Myocyte (in vitro differentiated cells): ENCODE data around the gene ANKEF1. TPM values are rescaled to one million over a fixed set of nuclear protein-coding genes. Genes with fewer than 3 reads are reported as not detected.
"Not testable (repeated sequence)": the region's sequence is repeated elsewhere in the genome, so short reads cannot be mapped to it uniquely, and the experiment has no call there.

Experiments used
- DNase-seq: peaks from one replicate; pipeline ENCODE4 v3.0.0-alpha.2; 2012; ENCODE audit warnings: low read depth
- polyA plus RNA-seq: library from polyadenylated mRNA; unstranded; fragments of >200 nt; gene quantifications from one replicate; pipeline ENCODE4 v1.2.1, GENCODE V29; 2012; ENCODE audit warnings: missing spikeins
- total RNA-seq: library from RNA; depleted of rRNA; stranded (reverse); fragments of >200 nt; gene quantifications from 2 replicates; pipeline ENCODE4 v1.2.3, GENCODE V29; 2014

The ANKEF1 gene
- 0.10 TPM in 1 of 2 replicates, not detected in the other for total RNA-seq
- polyA plus RNA-seq = not detected

DNA sequence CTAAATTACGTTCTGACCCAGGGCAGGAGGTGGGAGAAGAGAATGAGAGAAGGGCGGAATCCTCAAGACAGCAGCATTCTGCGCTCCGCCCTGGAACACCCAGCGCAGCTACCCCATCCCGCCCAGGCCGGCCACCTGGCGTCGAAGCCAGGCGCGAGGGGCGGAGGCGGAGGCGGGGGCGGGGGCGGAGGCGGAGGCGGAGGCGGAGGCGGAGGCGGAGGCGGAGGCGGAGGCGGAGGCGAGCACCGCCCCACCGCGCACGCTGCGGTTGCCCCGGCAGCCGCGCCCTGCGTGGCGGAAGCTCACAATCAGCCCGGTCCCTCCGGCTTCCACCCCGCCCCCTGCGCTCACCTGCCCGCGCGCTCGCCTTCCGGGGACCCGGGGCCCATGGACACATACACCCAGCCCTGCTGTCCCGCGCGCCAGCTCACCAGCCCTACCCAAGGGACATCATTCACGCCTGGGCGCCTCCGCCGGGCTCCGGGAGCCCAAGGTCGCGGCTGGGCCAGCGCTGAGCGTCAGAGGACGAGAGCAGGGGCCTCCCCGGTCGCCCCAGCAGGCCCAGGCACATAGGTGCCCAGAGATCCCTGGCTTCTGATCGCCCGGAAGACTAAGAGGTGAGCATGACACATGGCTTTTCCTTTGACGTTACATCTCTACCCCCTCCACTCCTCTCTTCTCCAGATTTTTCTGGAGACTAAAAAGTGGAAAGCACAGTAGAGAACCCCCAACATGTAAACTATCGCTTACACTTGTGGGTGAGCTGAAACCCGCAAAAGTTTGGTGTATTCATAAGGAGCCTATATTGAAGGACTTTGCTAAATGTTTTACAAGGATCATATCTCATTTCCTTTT lies at the start of gene ANKEF1:
Gene ANKEF1, plus strand, starts transcription at position 271 of the 855 bp plus-strand sequence. CDS start 3,315 bp downstream, outside the sequence.
- DNase-seq = peak; percentile 27

DNA sequence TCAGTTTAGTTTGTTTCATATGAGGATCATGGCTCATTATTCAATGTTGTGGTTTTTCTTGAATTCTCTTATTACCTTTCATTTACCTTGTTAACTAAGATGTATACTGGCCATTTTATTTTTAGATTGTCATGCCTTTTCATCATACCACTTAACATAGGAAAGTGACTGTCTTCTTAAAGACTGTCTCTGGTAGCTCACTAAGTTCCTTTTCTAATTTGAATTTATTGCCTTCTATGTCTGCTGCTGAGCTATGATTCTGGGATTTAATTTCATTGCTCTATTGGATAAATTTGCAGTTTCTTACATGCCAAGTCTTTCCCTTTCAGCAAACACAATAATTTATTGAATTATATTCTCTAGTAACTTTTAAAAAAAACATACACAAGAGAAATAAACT lies 49.5 kb upstream of the ANKEF1 start:
- DNase-seq = no peak

DNA sequence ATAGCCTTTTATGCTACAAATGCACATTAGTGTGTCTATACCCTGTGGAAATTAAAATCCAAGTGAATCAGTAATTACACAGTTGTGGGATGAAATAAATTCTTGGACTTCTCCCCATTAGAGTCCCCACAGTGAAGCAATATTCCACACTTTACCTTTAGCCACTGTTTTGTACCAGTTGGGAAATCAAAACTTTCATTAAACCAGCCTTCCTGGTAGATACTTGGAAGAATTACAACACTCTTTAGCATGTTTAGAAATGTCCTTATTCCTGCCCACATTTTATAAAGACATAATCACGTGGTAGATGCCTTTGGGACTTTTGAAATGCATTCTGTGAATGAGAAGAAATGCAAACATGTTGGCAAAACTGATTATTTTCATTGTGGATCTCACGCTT lies 49.0 kb upstream of the ANKEF1 start:
- no peak for DNase-seq

DNA sequence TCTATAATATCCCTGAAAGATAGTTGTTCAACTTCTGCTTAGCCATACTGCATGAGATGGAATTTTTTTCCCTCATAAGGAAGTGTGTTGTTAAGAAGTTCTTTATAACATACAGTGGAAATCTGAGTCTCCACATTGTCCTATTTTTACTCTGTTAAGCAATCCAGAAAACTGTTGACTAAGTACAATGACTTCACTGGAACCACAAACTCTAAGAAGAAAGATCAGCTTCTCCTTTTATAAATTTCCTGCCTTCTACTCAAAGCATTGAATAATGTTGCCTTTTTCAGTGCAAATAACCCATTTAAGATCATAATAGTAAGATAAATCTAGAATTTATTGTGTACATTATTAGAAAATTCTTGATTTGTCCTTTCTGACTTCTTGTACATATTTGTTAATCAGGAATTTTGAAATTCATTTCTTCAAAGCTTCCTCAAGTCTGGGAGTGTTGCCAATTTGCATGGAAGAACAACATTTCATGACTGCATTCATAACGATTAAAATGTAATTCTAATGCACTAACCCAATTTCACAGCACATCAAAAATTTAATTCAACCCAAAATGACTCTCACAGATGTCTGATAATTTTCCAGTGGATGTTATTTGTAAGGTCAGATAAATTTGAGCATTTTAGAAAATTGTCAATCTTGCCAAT lies 45.6 kb upstream of the ANKEF1 start:
- DNase-seq = peak; percentile 25

DNA sequence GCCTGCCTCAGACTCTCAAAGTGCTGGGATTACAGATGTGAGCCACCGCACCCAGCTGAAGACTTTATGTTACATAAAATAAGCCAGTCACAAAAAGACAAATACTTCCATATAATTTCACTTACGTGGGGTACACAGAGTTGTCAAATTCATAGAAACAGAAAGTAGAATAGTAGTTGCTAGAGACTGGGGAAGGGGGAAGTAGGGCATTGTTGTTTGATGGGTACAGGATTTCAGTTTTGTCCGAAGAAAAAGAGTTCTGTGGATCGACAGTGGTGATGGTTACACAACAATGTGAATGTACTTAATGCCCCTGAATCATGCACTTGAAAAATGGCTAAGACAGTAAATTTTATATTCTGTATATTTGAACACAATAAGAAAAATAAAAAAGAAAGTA lies 41.6 kb upstream of the ANKEF1 start:
- DNase-seq = no peak

GRCh38 chr20:9994676-9995075 lies 40.1 kb upstream of the ANKEF1 start:
- no peak for DNase-seq

DNA sequence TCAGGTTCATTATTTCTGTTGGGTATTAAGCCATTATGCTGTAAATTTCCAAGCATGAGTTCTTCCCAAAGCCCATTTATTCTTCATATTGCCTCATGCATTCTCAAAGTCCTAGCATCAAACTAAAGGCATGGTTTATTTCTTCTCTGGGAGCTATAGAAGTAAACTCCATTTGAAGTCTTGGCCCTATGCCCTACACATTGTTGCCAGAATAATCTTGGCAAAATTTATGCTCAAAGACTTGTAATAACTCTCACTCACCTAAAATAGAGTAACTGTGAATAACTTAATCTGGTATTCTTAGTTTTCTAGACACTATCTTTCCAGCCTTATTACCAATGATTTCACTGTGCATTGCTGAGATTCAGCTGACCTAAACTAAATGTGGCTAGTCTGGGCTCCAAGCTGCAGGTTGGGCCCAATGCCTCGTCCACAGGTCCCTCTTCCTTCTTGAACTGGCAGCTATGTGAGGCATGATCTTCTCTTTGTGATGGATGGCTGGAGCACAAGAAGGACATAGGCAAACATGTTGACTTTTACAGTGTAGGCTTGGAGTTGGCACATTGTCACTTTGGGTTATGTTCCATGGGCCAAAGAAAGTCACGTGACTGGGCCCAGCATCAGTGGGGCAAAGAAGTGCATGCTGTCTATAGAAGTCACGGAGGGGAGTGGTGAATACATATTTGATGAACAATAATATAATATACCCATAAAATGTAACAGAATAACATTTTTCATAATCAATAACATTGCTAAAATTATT lies 39.1 kb upstream of the ANKEF1 start:
- DNase-seq = no peak

DNA sequence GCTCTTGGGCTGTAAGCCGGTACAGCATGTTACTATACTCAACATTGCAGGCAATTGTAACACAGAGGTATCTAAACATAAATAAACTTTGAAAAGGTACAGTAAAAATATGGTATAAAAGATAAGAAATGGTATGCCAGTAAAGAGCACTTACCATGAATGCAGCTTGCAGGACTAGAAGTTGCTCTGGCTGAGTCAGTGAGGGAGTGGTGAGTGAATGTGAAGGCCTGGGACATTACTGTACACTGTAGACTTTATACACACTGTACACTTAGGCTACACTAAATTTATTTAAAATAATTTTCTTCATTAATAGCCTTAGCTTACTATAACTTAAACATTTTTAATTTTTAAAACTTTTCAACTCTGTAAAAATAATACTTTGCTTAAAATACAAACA lies 37.8 kb upstream of the ANKEF1 start:
- no peak for DNase-seq

GRCh38 chr20:9999645-10000044 lies 35.1 kb upstream of the ANKEF1 start:
- no peak for DNase-seq

DNA sequence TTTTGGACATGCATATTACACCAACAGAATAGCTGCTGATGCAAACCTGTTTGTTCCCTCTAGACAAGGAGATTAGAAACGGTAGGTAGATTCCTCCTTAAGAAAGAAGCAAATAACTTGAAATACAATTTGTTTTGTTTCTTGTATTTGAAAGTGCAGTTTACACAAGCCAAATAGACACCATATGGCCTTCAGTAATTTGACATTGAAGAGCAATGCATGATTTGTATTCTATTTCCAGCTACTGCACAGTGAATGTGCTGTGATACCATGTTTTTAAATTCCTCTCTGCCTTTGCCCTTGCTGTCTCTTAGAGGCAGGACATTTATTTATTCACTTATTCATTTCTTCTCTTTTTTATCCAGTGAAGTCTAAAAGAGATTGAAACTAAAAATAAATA lies 31.9 kb upstream of the ANKEF1 start:
- DNase-seq = no peak

- no peak for DNase-seq
Measured at GRCh38 chr20:10004900-10005299, 29.9 kb upstream of the ANKEF1 start.

GRCh38 chr20:10005885-10006284 lies 28.9 kb upstream of the ANKEF1 start:
- DNase-seq = no peak

- no peak for DNase-seq
Measured at GRCh38 chr20:10006447-10007090, 28.2 kb upstream of the ANKEF1 start.

DNA sequence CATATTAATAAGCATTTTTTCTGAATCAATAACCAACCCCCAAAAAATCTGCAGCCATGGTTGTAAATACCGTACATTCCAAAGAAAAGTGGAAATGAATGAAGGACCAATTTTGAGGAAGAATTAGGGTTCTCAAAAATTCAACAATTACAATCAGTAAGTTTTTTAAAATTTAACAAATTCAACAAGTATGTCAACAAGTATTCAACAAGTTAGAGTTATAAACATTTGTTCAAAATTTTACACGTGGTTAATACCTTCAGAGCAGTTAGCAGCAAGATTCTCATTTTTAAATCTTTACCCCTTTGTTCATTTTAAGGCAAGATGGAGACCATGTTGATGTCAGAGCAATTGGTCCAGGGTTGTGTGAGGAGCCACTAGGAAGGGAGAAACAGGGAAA lies 27.6 kb upstream of the ANKEF1 start:
- no peak for DNase-seq

DNA sequence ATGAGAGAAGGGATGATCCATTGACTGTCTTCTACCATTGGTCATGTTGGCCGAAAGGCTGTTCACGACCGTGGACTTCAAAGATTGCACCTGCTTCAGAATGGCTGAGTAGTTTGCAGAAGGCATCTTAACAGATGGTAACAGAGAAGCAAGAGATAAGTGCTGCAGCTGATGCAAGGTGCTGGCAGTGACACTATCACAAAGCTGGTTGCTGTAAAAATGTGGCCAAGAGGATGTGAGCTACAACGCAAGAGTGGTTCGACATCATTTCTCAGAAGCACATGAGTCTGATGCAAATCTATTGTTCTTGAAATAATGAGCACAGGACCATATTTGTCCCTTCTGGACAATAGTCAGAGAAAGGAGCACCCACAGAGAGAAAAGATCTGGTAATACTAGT lies 27.0 kb upstream of the ANKEF1 start:
- DNase-seq = no peak

DNA sequence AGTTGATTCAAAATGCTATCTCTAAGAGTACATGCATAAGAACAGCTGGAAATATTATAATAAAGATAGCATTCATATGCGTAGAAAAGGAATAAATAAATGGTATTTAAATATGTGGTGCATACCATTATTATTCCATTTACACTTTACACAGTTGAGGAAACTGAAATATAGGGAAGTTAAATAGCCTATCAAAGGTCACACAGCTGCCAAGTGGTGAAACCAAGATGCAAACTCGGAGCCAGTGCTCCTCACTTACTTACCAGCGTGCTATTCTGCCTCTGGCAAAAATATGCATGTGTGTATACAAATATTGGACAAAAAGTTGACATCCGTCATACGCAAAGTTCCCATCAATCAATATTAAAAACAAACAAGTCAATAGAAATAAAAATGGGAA lies 22.3 kb upstream of the ANKEF1 start:
- DNase-seq = no peak

DNA sequence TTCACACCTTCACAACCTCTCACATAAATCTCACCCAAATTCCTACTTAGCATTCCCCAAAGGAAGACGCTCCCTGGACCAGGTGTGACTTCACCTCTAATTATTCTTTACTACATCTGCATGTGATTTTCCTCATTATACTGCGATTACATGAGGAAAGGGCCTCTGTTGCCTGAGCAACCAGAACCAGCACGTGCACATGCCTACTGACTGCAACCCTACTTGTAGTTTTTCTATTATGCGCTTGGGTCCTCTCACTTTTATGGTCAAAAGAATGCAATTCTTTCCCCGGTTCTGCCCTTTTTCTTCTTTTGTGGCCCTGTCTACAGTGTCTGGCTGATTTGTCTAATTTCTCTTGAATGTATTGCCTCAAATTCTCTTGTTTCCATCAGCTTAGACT lies 20.4 kb upstream of the ANKEF1 start:
- no peak for DNase-seq

- DNase-seq = no peak
Measured at GRCh38 chr20:10020937-10021336, 13.8 kb upstream of the ANKEF1 start.

GRCh38 chr20:10022625-10023024 lies 12.2 kb upstream of the ANKEF1 start:
- no peak for DNase-seq

DNA sequence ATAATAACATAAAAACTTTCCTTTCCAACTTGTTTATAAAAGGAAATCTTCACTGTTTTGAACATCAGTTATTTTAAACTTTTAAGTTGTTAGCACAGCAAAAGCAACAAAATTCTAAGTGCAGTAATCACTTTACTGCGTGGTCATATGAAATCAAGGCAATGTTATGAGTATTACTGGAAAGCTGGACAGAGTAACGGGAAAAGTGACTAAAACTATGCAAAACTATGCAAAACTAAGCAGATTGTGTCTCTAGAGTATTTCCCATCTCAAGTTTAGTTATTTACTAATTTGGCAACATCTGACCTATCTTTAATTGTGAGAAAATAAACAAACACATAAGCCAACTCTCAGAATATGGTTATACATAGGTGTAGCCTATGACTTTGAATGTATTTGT lies 10.9 kb upstream of the ANKEF1 start:
- DNase-seq = no peak

DNA sequence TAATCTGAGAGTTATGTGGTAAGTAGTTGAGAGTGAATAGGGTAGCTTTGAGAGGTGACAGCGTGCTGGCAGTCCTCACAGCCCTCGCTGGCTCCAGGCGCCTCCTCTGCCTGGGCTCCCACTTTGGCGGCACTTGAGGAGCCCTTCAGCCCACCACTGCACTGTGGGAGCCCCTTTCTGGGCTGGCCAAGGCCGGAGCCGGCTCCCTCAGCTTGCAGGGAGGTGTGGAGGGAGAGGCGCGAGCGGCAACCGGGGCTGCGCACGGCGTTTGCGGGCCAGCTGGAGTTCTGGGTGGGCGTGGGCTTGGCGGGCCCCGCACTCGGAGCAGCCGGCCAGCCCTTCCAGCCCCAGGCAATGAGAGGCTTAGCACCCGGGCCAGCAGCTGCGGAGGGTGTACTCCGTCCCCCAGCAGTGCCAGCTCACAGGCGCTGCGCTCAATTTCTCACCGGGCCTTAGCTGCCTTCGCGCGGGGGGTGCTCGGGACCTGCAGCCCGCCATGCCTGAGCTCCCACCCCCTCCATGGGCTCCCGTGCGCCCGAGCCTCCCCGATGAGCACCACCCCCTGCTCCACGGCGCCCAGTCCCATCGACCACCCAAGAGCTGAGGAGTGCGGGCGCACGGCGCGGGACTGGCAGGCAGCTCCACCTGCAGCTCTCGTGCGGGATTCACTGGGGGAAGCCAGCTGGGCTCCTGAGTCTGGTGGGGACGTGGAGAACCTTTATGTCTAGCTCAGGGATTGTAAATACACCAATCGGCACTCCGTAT lies 3.2 kb upstream of the ANKEF1 start:
- not testable (repeated sequence) for DNase-seq
